Karpas-422 (cell line): ENCODE measurements around the gene MTCP1. TPM values are rescaled to one million over a fixed set of nuclear protein-coding genes. Genes with fewer than 3 reads are reported as not detected.
A peak's percentile ranks its signal among the peaks of the same experiment; 100 is the strongest.

Experiments used
- DNase-seq: peaks from one replicate; pipeline ENCODE4 v3.0.0-alpha.2; 2015
- H2AFZ ChIP-seq: fragments of 200-600 bp; sonication (generic); 2 replicates; pipeline ENCODE4 v1.6.1; 2014; ENCODE audit warnings: antibody characterized with exemption, low read length, mixed read lengths
- H3K27ac ChIP-seq: fragments of 200-600 bp; sonication (generic); 2 replicates; pipeline ENCODE4 v1.5.1; 2014; ENCODE audit warnings: mild to moderate bottlenecking, low read length, moderate library complexity
- H3K27me3 ChIP-seq: fragments of 200-600 bp; sonication (generic); 2 replicates; pipeline ENCODE4 v1.6.1; 2014; ENCODE audit warnings: low read length, mixed read lengths
- H3K36me3 ChIP-seq: fragments of 200-600 bp; sonication (generic); 2 replicates; pipeline ENCODE4 v1.6.1; 2014; ENCODE audit warnings: low read length, mixed read lengths; ENCODE audit not compliant: insufficient read depth
- H3K4me1 ChIP-seq: fragments of 200-600 bp; sonication (generic); 2 replicates; pipeline ENCODE4 v1.6.1; 2014; ENCODE audit warnings: mild to moderate bottlenecking, low read length, mixed read lengths
- H3K4me2 ChIP-seq: fragments of 200-600 bp; sonication (generic); 2 replicates; pipeline ENCODE4 v1.6.1; 2014; ENCODE audit warnings: low read length, low read depth, mild to moderate bottlenecking; ENCODE audit not compliant: poor library complexity, severe bottlenecking
- H3K4me3 ChIP-seq: fragments of 200-600 bp; sonication (generic); 2 replicates; pipeline ENCODE4 v1.5.1; 2014; ENCODE audit warnings: mild to moderate bottlenecking, antibody characterized with exemption, low read length, mixed read lengths
- H3K79me2 ChIP-seq: fragments of 200-600 bp; sonication (generic); 2 replicates; pipeline ENCODE4 v1.6.1; 2014; ENCODE audit warnings: mild to moderate bottlenecking, low read length, mixed read lengths
- H3K9ac ChIP-seq: fragments of 200-600 bp; sonication (generic); 2 replicates; pipeline ENCODE4 v1.6.0; 2014; ENCODE audit warnings: low read length
- H3K9me2 ChIP-seq: fragments of 200-600 bp; sonication (generic), shearing (Covaris generic); replicated peaks from 2 replicates; pipeline ENCODE4 v1.6.0; 2014; ENCODE audit warnings: mild to moderate bottlenecking, low read length, moderate library complexity; ENCODE audit not compliant: insufficient read depth
- H3K9me3 ChIP-seq: fragments of 300-700, 200-600 bp; sonication (generic); 2 replicates; pipeline ENCODE4 v1.6.1; 2014; ENCODE audit warnings: low read length, mixed read lengths
- H4K20me1 ChIP-seq: fragments of 200-600 bp; sonication (generic); 2 replicates; pipeline ENCODE4 v1.6.1; 2014; ENCODE audit warnings: mild to moderate bottlenecking, antibody characterized with exemption, low read length, low read depth; ENCODE audit not compliant: insufficient read depth
- total RNA-seq: library from RNA; depleted of rRNA; stranded (reverse); fragments of >200 nt; shearing (Covaris generic); gene quantifications from 2 replicates; pipeline ENCODE4 v1.2.3, GENCODE V29; 2014; ENCODE audit warnings: low replicate concordance

MTCP1 gene
- total RNA-seq, 1 experiment from 2014 or later = 95.2 TPM

GRCh38 chrX:155065035-155065734 is 5.8 kb downstream of the MTCP1 start:
- H3K9me2 ChIP-seq = no peaks in the 10 kb centered on the region
- H3K9ac ChIP-seq = no peak overlapping the region
- no peak overlapping the region for H2AFZ ChIP-seq
- H3K4me3 ChIP-seq = no peak overlapping the region
- H3K79me2 ChIP-seq = peaks cover 50% of the 10 kb centered on the region
- no peaks in the 10 kb centered on the region for H3K9me3 ChIP-seq
- no peaks in the 10 kb centered on the region for H3K27me3 ChIP-seq
- H3K36me3 ChIP-seq = peaks cover 3% of the 10 kb centered on the region; the same call in 1 of the 2 replicates
- H3K4me2 ChIP-seq = no peak overlapping the region
- no peak for DNase-seq
- no peak overlapping the region for H3K27ac ChIP-seq
- peaks cover 23% of the 10 kb centered on the region for H3K4me1 ChIP-seq
- no peaks in the 10 kb centered on the region for H4K20me1 ChIP-seq

GRCh38 chrX:155061760-155062159 is 9.2 kb downstream of the MTCP1 start:
- no peaks in the 10 kb centered on the region for H3K27me3 ChIP-seq
- no peak overlapping the region for H2AFZ ChIP-seq
- H3K4me1 ChIP-seq = peaks cover 4% of the 10 kb centered on the region
- no peak overlapping the region for H3K4me2 ChIP-seq
- no peak for DNase-seq
- H3K9ac ChIP-seq = no peak overlapping the region
- H3K36me3 ChIP-seq = peaks cover 6% of the 10 kb centered on the region; the same call in 1 of the 2 replicates
- no peaks in the 10 kb centered on the region for H3K9me2 ChIP-seq
- no peak overlapping the region for H3K4me3 ChIP-seq
- H3K27ac ChIP-seq = no peak overlapping the region
- H4K20me1 ChIP-seq = no peaks in the 10 kb centered on the region
- H3K9me3 ChIP-seq = no peaks in the 10 kb centered on the region
- peaks cover 16% of the 10 kb centered on the region for H3K79me2 ChIP-seq

- peaks cover 16% of the 10 kb centered on the region for H3K4me1 ChIP-seq
- H3K27ac ChIP-seq = no peak overlapping the region
- H3K36me3 ChIP-seq = peaks cover 6% of the 10 kb centered on the region; the same call in 1 of the 2 replicates
- no peak overlapping the region for H2AFZ ChIP-seq
- peak overlapping the region; percentile 39 for H3K4me2 ChIP-seq
- DNase-seq = peak; percentile 79
- no peaks in the 10 kb centered on the region for H3K9me3 ChIP-seq
- no peaks in the 10 kb centered on the region for H4K20me1 ChIP-seq
- no peaks in the 10 kb centered on the region for H3K79me2 ChIP-seq
- no peaks in the 10 kb centered on the region for H3K9me2 ChIP-seq
- 0 out of 2 replicates have a peak overlapping the region, but pooled peaks have one; percentile 11 for H3K9ac ChIP-seq
- peak overlapping the region; percentile 21; the same call in 1 of the 2 replicates for H3K4me3 ChIP-seq
- no peaks in the 10 kb centered on the region for H3K27me3 ChIP-seq
These were observed 13.8 kb downstream of the MTCP1 start for GRCh38 chrX:155056877-155057792.

DNA sequence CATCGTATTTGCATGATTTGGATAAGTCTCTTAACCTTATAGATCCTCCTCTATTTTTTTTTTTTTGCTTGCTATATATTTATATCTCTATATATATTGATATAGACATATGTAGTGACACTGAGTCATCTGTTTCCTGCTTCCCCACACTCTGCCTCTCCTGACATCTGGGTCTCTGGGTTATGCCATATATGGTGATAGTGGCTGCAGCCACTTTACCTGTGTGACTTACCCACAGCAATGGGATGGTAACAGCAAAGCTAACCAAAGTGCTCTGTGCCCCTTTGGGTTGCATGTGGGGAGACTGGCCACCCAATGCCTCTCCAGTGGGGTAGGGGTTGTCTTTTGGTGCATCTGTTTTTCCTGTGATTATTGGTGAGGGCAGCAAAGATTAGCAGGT is 14.5 kb downstream of the MTCP1 start:
- Histone ChIP-seq H3K4me2 (no peak overlapping the region), H3K9me3 (no peaks in the 10 kb centered on the region), H3K27ac (no peak overlapping the region), H2AFZ (no peak overlapping the region), H3K4me3 (no peak overlapping the region), H3K4me1 (peaks cover 16% of the 10 kb centered on the region), H3K9me2 (no peaks in the 10 kb centered on the region), H3K9ac (no peak overlapping the region), H4K20me1 (no peaks in the 10 kb centered on the region), H3K36me3 (peaks cover 6% of the 10 kb centered on the region; the same call in 1 of the 2 replicates), H3K79me2 (no peaks in the 10 kb centered on the region), H3K27me3 (no peaks in the 10 kb centered on the region)
- no peak for DNase-seq

- no peaks in the 10 kb centered on the region for H4K20me1 ChIP-seq
- H3K27ac ChIP-seq = no peak overlapping the region
- no peak overlapping the region for H3K4me3 ChIP-seq
- H3K36me3 ChIP-seq = peaks cover 6% of the 10 kb centered on the region; the same call in 1 of the 2 replicates
- H3K4me1 ChIP-seq = peaks cover 16% of the 10 kb centered on the region
- H3K9ac ChIP-seq = no peak overlapping the region
- H3K9me3 ChIP-seq = no peaks in the 10 kb centered on the region
- H3K9me2 ChIP-seq = no peaks in the 10 kb centered on the region
- no peaks in the 10 kb centered on the region for H3K27me3 ChIP-seq
- DNase-seq = no peak
- no peaks in the 10 kb centered on the region for H3K79me2 ChIP-seq
- no peak overlapping the region for H3K4me2 ChIP-seq
- no peak overlapping the region for H2AFZ ChIP-seq
These were observed 15.4 kb downstream of the MTCP1 start for GRCh38 chrX:155055494-155055893.

GRCh38 chrX:155054255-155054654 is 16.7 kb downstream of the MTCP1 start:
- Histone ChIP-seq H3K9me2 (no peaks in the 10 kb centered on the region), H3K27ac (no peak overlapping the region), H3K9me3 (no peaks in the 10 kb centered on the region), H3K36me3 (no peaks in the 10 kb centered on the region), H3K79me2 (peaks cover 9% of the 10 kb centered on the region), H3K4me1 (peaks cover 16% of the 10 kb centered on the region), H3K4me3 (no peak overlapping the region), H4K20me1 (no peaks in the 10 kb centered on the region), H3K4me2 (no peak overlapping the region), H3K9ac (no peak overlapping the region), H3K27me3 (no peaks in the 10 kb centered on the region), H2AFZ (no peak overlapping the region)
- no peak for DNase-seq

DNA sequence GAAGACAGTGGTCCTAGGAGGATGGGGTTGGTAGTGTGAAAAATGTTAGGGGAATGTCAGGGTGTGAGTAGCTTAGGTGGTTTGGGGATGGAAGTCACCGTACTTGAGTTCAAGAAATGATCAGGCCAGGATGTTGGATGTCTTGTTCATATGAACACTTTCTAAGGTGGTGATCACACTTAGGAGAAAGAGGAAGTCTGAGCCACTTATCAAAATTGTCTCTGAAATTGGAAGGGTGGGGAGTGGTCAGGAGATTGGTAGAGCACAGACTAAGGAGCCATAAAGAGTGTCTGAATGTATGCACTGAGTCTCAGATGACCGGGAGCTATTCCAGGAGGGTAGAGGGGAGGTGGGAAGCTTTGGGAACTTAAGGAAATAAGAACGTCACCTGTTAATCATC is 17.3 kb downstream of the MTCP1 start:
- Histone ChIP-seq H3K9ac (no peak overlapping the region), H3K4me1 (peaks cover 16% of the 10 kb centered on the region), H3K9me2 (no peaks in the 10 kb centered on the region), H3K4me3 (no peak overlapping the region), H3K27me3 (no peaks in the 10 kb centered on the region), H3K36me3 (no peaks in the 10 kb centered on the region), H4K20me1 (no peaks in the 10 kb centered on the region), H3K9me3 (no peaks in the 10 kb centered on the region), H2AFZ (no peak overlapping the region), H3K79me2 (peaks cover 9% of the 10 kb centered on the region), H3K27ac (no peak overlapping the region), H3K4me2 (no peak overlapping the region)
- no peak for DNase-seq
